WI38 (cell line): Measurements from ENCODE around the gene FASN.

ENCODE experiments used
- H3K4me3 ChIP-seq: 2 replicates; pipeline ENCODE4 v1.5.1; 2011; ENCODE audit warnings: low read depth, mild to moderate bottlenecking, control low read depth, low read length
- CTCF ChIP-seq: IDR thresholded peaks from 2 replicates; pipeline ENCODE4 v1.5.1; 2012; ENCODE audit warnings: low read depth, mild to moderate bottlenecking, control low read depth, low read length

The FASN gene

GRCh38 chr17:82059272-82060000, 38.6 kb downstream of the FASN start:
- no peak for TF ChIP-seq CTCF
- no peak overlapping the region for H3K4me3 ChIP-seq

GRCh38 chr17:82058855-82059249, 39.2 kb downstream of the FASN start:
- no peak overlapping the region for H3K4me3 ChIP-seq
- TF ChIP-seq CTCF, result no peak

GRCh38 chr17:82058230-82058854, 39.7 kb downstream of the FASN start:
- no peak for TF ChIP-seq CTCF
- H3K4me3 ChIP-seq, result no peak overlapping the region

GRCh38 chr17:82056729-82057621, 41.1 kb downstream of the FASN start:
- no peak for TF ChIP-seq CTCF
- no peak overlapping the region for H3K4me3 ChIP-seq

GRCh38 chr17:82055965-82056728, 41.9 kb downstream of the FASN start:
- no peak for TF ChIP-seq CTCF
- no peak overlapping the region for H3K4me3 ChIP-seq

GRCh38 chr17:82055023-82055964, 42.7 kb downstream of the FASN start:
- no peak overlapping the region for H3K4me3 ChIP-seq
- no peak for TF ChIP-seq CTCF
